Osteoblast (primary cell): ENCODE data around the gene EMP2. TPM values are rescaled to one million over a fixed set of nuclear protein-coding genes. Genes with fewer than 3 reads are reported as not detected.
"Not testable (repeated sequence)": the region's sequence is repeated elsewhere in the genome, so short reads cannot be mapped to it uniquely, and the experiment has no call there.

ENCODE experiments used
- DNase-seq: peaks from one replicate; pipeline ENCODE4 v3.0.0; 2011; ENCODE audit warnings: low spot score, mixed read lengths; ENCODE audit not compliant: insufficient read length; ENCODE audit errors: missing footprints
- H2AFZ ChIP-seq: 2 replicates; pipeline ENCODE4 v1.6.0; 2011; ENCODE audit warnings: mild to moderate bottlenecking, low read length
- H3K27ac ChIP-seq: 2 replicates; pipeline ENCODE4 v1.5.1; 2011; ENCODE audit warnings: mild to moderate bottlenecking, low read depth, low read length, moderate library complexity
- H3K27me3 ChIP-seq: 2 replicates; pipeline ENCODE4 v1.6.0; 2012; ENCODE audit warnings: mild to moderate bottlenecking, control low read depth, inconsistent platforms, low read length, moderate library complexity; ENCODE audit not compliant: insufficient read depth
- H3K36me3 ChIP-seq: 2 replicates; pipeline ENCODE4 v1.5.1; 2011; ENCODE audit warnings: mild to moderate bottlenecking, low read length, control low read depth, moderate library complexity; ENCODE audit not compliant: insufficient read depth
- H3K4me1 ChIP-seq: 2 replicates; pipeline ENCODE4 v1.5.1; 2011; ENCODE audit warnings: mild to moderate bottlenecking, low read length, control low read depth, moderate library complexity; ENCODE audit not compliant: insufficient read depth
- H3K4me2 ChIP-seq: 2 replicates; pipeline ENCODE4 v1.6.0; 2011; ENCODE audit warnings: mild to moderate bottlenecking, low read length; ENCODE audit not compliant: insufficient read depth
- H3K4me3 ChIP-seq: fragments of 200-600 bp; sonication (generic); 3 replicates; pipeline ENCODE4 v1.5.1; 2012; ENCODE audit warnings: mild to moderate bottlenecking, low read length, inconsistent platforms; ENCODE audit not compliant: insufficient read depth
- H3K79me2 ChIP-seq: 2 replicates; pipeline ENCODE4 v1.6.0; 2012; ENCODE audit warnings: mild to moderate bottlenecking, low read length, control low read depth, inconsistent platforms; ENCODE audit not compliant: insufficient read depth
- H3K9me3 ChIP-seq: 2 replicates; pipeline ENCODE4 v1.5.1; 2011; ENCODE audit warnings: low read depth, low read length, control low read depth
- H4K20me1 ChIP-seq: 2 replicates; pipeline ENCODE4 v1.6.0; 2012; ENCODE audit warnings: mild to moderate bottlenecking, low read length, control low read depth; ENCODE audit not compliant: insufficient read depth
- CTCF ChIP-seq: IDR thresholded peaks from 2 replicates; pipeline ENCODE4 v1.5.1; 2011; ENCODE audit warnings: mild to moderate bottlenecking, low read depth, low read length, moderate library complexity; ENCODE audit errors: extremely low read depth
- total RNA-seq: library from RNA; depleted of rRNA; stranded (reverse); fragments of >200 nt; gene quantifications from 2 replicates; pipeline ENCODE4 v1.2.3, GENCODE V29; 2012

Gene EMP2
- total RNA-seq, 1 donor = 31.8 TPM

- H3K4me2 ChIP-seq = no peak overlapping the region
- H3K4me3 ChIP-seq = no peak overlapping the region
- no peaks in the 10 kb centered on the region for H3K27me3 ChIP-seq
- no peak overlapping the region for H2AFZ ChIP-seq
- DNase-seq = no peak
- no peaks in the 10 kb centered on the region for H4K20me1 ChIP-seq
- no peaks in the 10 kb centered on the region for H3K36me3 ChIP-seq
- H3K27ac ChIP-seq = no peak overlapping the region
- peaks cover 25% of the 10 kb centered on the region for H3K4me1 ChIP-seq
- no peaks in the 10 kb centered on the region for H3K9me3 ChIP-seq
- no peak for TF ChIP-seq CTCF
- peaks cover 60% of the 10 kb centered on the region for H3K79me2 ChIP-seq
These were observed 19.4 kb downstream of the EMP2 start for GRCh38 chr16:10561001-10561400.

GRCh38 chr16:10559792-10560191, 20.6 kb downstream of the EMP2 start:
- Histone ChIP-seq H3K79me2 (peaks cover 63% of the 10 kb centered on the region), H3K4me1 (peaks cover 15% of the 10 kb centered on the region), H3K4me2 (peak overlapping the region; percentile 69)
- not testable (repeated sequence) for H4K20me1 ChIP-seq, H3K27me3 ChIP-seq, H2AFZ ChIP-seq, H3K36me3 ChIP-seq, H3K27ac ChIP-seq, H3K4me3 ChIP-seq, H3K9me3 ChIP-seq, DNase-seq

GRCh38 chr16:10558746-10559641, 21.4 kb downstream of the EMP2 start:
- peaks cover 69% of the 10 kb centered on the region for H3K79me2 ChIP-seq
- peak overlapping the region; percentile 84 for H2AFZ ChIP-seq
- peaks cover 14% of the 10 kb centered on the region for H3K4me1 ChIP-seq
- H3K4me3 ChIP-seq = peak overlapping the region; percentile 56
- H3K4me2 ChIP-seq = peak overlapping the region; percentile 69
- no peaks in the 10 kb centered on the region for H3K36me3 ChIP-seq
- H3K27ac ChIP-seq = peak overlapping the region; percentile 78
- peak; percentile 90 for DNase-seq
- H3K9me3 ChIP-seq = no peaks in the 10 kb centered on the region
- peaks cover 3% of the 10 kb centered on the region for H4K20me1 ChIP-seq
- H3K27me3 ChIP-seq = no peaks in the 10 kb centered on the region
- TF ChIP-seq CTCF = no peak

GRCh38 chr16:10558305-10558704, 22.1 kb downstream of the EMP2 start:
- Histone ChIP-seq H4K20me1 (peaks cover 3% of the 10 kb centered on the region), H2AFZ (peak overlapping the region; percentile 84), H3K4me1 (peaks cover 14% of the 10 kb centered on the region), H3K36me3 (no peaks in the 10 kb centered on the region), H3K4me2 (peak overlapping the region; percentile 69), H3K27ac (peak overlapping the region; percentile 78), H3K9me3 (no peaks in the 10 kb centered on the region), H3K27me3 (no peaks in the 10 kb centered on the region), H3K79me2 (peaks cover 63% of the 10 kb centered on the region), H3K4me3 (peak overlapping the region; percentile 56)
- no peak for DNase-seq
- TF ChIP-seq CTCF = no peak
